NCI-H2171 (cell line): ENCODE measurements around the gene TGFA.
"Not testable (repeated sequence)": the region's sequence is repeated elsewhere in the genome, so short reads cannot be mapped to it uniquely, and the experiment has no call there.

Experiments used
- DNase-seq: peaks from one replicate; lab custom pipeline; 2025; lab: John Stamatoyannopoulos, UW

The TGFA gene

DNA sequence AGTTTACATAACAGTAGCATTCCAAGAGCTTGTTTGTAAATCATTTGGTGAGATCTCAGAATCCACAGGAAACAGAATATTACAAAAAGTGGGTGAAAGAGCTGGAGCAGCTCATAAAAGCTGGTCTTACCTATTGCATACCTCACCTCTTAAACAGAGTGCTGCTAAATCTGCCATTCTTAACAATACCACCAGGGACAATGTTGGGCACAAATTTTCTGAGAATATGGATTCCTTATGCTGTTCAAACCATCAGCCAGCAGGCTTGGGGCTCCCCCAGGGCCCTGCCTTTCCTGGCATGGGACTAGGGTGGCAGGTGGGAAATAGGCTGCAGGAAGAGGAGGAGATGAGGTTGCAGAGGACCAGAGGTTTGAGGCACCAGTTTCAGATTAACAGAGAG is 55.6 kb downstream of the TGFA start:
- DNase-seq = peak; percentile 67

- DNase-seq = no peak
Measured at GRCh38 chr2:70496819-70497218, 56.8 kb downstream of the TGFA start.

DNA sequence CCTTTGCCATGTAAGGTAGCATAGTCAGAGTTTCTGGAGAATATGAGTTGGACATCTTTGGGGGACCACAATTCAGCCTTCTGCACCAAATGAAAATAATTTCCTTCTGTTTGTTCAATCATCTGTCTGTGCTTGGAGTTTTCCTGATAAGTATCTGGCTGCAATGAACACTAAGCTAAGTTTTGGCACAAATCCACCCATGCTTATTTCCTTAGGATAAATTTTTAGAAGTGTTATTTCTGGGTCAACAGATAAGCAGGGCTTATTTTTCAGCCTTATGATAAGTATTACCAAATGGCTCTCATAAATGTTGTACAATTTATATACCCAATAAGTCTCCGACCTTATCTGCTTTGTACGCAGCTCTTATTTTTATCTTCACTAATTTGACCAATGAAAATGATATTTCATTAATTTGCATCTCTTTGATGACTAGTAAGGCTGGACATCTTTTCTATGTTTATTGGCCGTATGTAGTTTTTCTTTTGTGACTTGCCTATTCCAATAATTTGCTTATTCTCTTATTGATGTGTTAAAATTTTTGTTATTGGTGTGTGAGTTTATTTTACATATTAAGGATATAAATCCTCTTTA is 59.2 kb downstream of the TGFA start:
- no peak for DNase-seq

- no peak for DNase-seq
Measured at GRCh38 chr2:70490381-70490780, 63.2 kb downstream of the TGFA start.

DNA sequence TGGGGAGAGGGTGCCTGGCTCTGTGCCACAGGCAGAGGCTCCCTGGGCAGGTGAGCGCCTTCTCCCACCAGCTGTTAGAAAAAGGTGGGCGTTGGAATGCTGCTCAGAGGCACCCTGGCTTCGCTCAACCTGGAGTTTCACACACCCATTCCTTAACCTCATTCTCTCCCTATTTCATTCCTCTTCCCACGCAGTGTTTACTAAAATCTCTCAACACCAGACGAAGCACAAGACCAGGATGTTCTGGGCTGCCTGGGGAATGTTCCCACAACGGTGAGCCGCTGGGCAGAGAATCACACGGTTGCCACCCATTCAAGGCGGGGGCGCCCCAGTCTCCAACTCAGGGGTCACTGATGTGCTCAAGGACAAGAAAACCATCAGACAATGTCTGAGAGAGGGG is 64.5 kb downstream of the TGFA start:
- no peak for DNase-seq

DNA sequence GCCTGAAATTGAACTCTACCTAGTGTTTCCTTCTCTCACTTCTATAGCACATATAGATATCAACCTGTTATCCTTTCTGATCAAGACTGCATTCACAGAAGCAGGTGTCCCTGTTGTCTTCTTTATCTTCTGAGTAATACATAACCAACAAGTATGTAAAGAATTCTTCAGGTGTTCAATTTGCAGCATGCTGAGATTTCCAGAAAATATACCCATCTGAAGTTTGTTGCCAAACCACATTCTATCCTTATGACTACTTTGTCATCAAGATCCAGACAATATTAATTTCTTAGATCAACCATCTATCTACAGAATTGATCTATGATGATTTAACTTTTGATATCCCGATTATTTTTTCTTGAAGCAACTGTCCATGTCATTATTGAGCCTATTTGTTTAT is 69.5 kb downstream of the TGFA start:
- DNase-seq = no peak

DNA sequence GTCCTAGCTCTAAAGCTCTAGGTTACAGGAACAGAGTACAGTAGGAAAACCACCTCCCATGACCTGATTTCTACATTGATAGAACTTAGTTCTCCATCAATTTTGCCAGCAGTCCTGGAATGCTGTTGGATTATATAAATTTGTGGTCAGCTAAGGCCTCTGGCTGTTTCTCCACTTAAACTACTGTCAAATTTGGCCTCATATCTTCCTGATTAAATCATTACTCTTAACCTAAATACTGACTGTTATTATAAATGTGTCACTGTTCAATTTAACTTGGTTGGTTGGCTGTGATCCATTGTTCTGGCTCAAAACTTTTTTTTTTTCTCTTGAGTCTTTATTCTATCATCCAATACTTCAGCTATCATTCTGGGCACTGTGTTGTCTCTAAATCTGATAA is 71.2 kb downstream of the TGFA start:
- no peak for DNase-seq

GRCh38 chr2:70480468-70480867 is 73.2 kb downstream of the TGFA start:
- no peak for DNase-seq

DNA sequence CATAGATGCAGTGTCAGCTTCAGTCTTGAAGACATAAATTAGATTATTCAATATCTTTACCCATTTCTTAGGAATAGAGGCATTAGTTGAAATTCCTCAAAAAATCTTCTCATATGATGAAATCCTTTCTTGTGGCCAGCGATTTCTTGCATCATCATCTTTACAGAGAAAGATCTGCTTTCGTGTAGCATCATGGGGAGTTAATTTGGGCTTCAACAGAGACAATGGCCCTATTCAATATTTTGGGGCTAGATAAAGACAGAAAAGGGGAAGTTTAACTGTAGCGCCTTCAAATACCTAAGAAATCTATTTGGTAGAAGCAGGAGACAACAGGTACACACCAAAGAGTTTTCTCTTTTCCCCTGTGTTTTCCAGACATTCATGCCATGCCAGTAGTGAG is 73.8 kb downstream of the TGFA start:
- no peak for DNase-seq

- no peak for DNase-seq
Measured at GRCh38 chr2:70477441-70477844, 76.2 kb downstream of the TGFA start.

DNA sequence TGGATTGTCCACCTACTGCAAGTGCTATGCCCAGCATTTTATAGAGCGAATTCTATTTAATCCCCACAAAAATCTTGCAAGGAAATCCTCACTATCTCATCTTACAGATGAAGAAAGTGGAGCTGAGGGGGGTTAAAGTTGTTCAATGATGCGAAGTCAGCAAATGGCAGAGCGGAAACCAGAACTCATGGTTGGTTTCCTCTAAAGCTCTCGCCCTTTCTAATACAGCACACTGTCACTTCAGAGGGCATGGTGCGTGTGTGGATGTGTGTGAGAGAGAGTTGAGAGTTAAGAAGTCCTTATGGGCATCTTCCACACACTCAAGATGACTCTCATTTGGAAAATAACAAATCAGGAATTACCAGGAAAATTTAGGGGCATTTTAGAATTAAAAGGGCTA is 78.4 kb downstream of the TGFA start:
- no peak for DNase-seq

DNA sequence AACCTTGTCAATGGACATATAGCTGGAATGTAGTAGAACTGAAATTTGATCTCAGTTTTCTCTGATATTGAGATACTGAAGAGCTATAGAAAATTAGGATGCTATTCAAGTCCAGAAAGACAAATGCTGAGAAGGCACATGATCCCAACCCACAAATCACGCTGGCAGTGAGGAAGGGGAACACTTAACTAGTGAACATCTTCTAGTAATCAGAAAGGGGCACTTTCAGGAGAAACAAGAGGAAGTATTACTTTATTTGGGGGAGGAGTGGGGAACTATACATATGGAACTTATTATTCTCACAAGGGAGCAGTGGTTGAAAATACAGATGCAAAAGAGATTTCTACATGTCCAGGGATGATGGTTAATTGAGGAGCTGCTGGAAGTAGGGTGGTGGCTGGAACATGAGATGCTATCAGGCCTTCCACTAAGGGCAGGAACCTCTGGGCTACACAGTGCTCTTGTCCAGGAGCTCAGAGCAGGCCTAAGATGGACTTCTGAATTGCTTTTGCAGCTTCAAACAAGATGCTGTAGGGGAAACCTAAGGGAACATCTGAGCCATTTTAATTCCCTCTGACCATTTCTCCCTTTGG is 79.3 kb downstream of the TGFA start:
- no peak for DNase-seq

DNA sequence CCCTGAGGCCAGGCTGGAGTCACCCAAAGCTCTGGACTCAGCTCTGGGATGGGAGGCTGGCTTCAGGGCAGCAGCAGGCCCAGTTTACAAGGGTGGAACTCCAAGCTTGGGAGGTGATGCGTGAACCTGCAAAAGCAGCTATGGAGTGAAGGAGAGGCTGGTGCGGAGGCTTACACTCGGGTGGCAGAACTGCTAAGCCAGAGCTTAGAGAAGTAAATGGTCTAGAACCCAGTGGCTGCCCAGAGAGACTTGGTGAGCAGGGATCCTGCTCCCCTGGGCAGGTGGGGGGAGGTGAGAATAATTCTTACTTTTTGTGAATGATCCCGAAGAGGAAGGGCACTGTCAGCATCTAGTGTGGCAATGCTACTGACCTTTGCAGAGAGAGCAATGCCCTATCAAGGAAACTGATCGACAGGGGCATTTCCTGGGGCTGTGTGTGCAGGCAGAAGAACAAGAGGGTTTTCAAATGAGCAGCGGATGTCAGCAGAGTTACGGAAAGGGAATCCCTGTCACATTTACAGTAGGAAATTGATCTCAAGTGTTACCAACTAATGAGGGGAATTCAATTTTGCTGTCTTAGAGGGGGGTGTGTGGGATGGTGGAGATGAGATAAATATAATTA is 80.4 kb downstream of the TGFA start:
- no peak for DNase-seq

GRCh38 chr2:70472221-70472890 is 81.3 kb downstream of the TGFA start:
- DNase-seq = peak; percentile 17

DNA sequence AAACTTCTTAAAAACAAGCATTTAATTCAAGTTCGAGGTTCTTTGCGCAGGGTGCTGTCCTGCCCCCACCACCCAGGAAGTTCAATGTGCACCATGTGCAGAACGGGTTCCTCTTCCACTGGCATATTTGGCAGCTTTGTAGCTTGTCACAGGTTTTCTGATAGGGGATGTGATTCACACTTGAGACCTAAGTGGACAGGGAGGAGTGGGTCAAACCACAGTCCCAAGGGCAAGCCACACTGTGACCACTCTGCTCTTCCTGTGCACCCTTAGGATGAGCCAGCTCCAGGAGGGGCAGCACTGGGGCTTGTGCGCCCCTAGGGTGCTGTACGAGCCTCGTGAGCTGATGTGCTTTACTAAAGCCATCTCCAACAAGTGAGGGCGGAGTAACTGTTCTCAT is 82.5 kb downstream of the TGFA start:
- no peak for DNase-seq

- no peak for DNase-seq
Measured at GRCh38 chr2:70469961-70470360, 83.7 kb downstream of the TGFA start.

DNA sequence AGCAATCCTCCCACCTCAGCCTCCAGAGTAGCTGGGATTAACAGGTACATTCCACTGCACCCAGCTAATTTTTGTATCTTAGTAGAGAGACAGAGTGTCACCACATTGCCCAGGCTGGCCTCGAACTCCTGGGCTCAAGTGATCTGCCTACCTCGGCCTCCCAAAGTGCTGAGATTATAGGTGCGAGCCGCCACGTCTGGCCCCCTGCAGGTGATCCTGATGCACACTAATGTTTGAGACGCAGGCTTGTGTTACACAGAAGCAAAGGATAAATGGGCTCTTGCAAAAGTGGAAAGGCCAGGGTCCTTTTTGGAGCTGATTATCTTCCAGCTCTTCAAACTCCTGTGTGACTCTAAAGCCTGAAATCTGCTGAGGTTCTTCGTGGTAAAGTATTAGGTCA is 84.2 kb downstream of the TGFA start:
- no peak for DNase-seq

- no peak for DNase-seq
Measured at GRCh38 chr2:70468878-70469277, 84.7 kb downstream of the TGFA start.

DNA sequence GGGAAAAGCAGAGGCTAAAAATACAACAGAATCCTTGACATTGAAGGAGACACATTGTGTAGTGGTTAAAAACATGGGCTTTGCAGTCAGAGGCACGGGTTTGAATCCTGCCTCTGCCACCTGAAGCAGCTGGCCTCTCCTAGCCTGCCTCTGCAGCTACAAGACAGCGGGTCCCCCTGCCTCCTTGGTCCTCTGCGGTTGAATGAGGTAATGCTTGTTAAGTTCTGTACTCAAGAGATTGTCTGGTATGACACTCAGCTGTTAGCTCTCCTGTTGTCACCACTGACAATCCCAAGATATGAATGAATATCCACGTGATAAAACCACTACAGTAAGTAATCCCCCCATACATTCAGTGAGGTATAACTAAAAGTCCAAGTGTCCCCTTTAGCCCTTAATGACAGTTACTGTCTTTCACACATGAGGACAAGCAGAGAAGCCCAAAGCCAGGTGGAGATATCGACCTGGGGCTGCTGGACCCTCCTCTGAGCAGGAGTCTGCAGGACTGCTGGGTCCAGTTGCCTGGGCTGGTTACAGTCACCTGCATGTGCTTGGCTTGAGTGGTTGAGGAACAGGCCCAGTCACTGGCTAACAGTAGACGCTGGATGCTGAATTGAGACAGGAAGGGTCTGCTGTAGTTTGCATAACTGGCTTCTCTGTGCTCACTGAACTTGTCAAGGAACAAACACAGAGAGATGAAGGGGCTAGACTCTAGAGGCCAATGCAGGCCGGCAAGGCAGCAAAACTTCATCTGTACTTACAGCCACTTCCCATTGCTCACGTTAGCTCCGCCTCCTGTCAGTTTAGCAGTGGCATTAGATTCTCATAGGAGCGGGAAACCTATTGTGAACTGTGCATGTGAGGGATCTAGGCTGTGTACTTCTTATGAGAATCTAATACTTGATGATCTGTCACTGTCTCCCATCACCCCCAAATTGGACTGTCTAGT is 85.5 kb downstream of the TGFA start:
- DNase-seq = no peak

- DNase-seq = no peak
Measured at GRCh38 chr2:70467237-70467636, 86.4 kb downstream of the TGFA start.

DNA sequence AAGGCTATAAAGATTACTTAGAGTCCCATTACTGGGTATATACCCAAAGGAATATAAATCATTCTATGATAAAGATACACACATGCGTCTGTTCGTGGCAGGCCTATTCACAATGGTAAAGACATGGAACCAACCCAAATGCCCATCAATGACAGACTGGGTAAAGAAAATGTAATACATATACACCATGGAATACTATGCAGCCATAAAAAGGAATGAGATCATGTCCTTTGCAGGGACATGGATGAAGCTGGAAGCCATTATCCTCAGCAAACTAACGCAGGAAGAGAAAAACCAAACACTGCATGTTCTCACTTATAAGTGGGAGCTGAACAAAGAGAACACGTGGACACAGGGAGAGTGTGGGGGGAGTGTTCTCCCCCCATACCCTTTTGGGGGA is 87.0 kb downstream of the TGFA start:
- DNase-seq = not testable (repeated sequence)

- DNase-seq = no peak
Measured at GRCh38 chr2:70463997-70464396, 89.6 kb downstream of the TGFA start.
